Heart left ventricle (tissue), 16 donors: ENCODE results near the gene SORCS2. TPM values are rescaled to one million over a fixed set of nuclear protein-coding genes. Genes with fewer than 3 reads are reported as not detected.
A peak's percentile ranks its signal among the peaks of the same experiment; 100 is the strongest.

Experiments
- ATAC-seq, 4 donors: fragments of 200-7000 bp; cut with Tn5 transposase; one replicate each; pipeline ENCODE4 v1.9.1; 2020 to 2022; ENCODE audit warnings: moderate library complexity in 4 of 4, mild to moderate bottlenecking in 3 of 4, moderate number of reproducible peaks in 1 of 4
- DNase-seq, 5 donors: peaks; one replicate each; pipeline ENCODE4 v3.0.0-alpha.2; 2020
- H3K27ac ChIP-seq, 12 donors: fragments of 200-600 bp; sonication (generic) in 4 of 12; one replicate each; pipeline versions ENCODE4 v1.5.0 to v1.8.0; 2016 to 2022; ENCODE audit warnings: mild to moderate bottlenecking in 2 of 12
- H3K27me3 ChIP-seq, 9 donors: fragments of 200-600 bp; sonication (generic) in 2 of 9; one replicate each; pipeline versions ENCODE4 v1.5.1 to v1.8.0; 2016 to 2022; ENCODE audit warnings: mild to moderate bottlenecking in 3 of 9
- H3K36me3 ChIP-seq, 9 donors: fragments of 200-600 bp; sonication (generic) in 2 of 9; one replicate each; pipeline versions ENCODE4 v1.5.0 to v1.8.0; 2018 to 2022; ENCODE audit warnings: mild to moderate bottlenecking in 2 of 9
- H3K4me1 ChIP-seq, 12 donors: fragments of 200-600 bp; sonication (generic) in 4 of 12; one replicate each; pipeline versions ENCODE4 v1.5.0 to v1.8.0; 2016 to 2022; ENCODE audit warnings: mild to moderate bottlenecking in 3 of 12
- H3K4me3 ChIP-seq, 12 donors: fragments of 200-600 bp; sonication (generic) in 4 of 12; one replicate each; pipeline versions ENCODE4 v1.5.0 to v1.8.0; 2017 to 2022; ENCODE audit warnings: mild to moderate bottlenecking in 9 of 12, moderate library complexity in 4 of 12
- H3K9me3 ChIP-seq, 12 donors: fragments of 200-600 bp; sonication (generic) in 4 of 12; one replicate each; pipeline versions ENCODE4 v1.5.0 to v1.8.0; 2016 to 2022; ENCODE audit warnings: mild to moderate bottlenecking in 1 of 12
- POLR2A ChIP-seq, 2 donors: fragments of 450-650 bp; IDR thresholded peaks; one replicate each; pipeline ENCODE4 v1.6.1; 2017; ENCODE audit warnings: antibody characterized with exemption in 2 of 2, mild to moderate bottlenecking in 2 of 2, moderate library complexity in 2 of 2
- WGBS, 4 donors: extraction: QIAGEN DNeasy Blood & Tissue Kit in 2 of 4; methylation state at CpG; one replicate each; pipeline versions ENCODE4 v1.1.5 to v1.1.7; 2013 to 2018; 5-methylcytosine and 5-hydroxymethylcytosine counted together
- intact Hi-C, 10 donors: fragments of 100-400 bp; cut with DNase I; formaldehyde crosslinking; loops; one replicate each; pipeline versions ENCODE4 v1.11.1 to v1.14.2; 2022
- polyA plus RNA-seq, 2 donors: library from polyadenylated mRNA; stranded (reverse); fragments of 200-250 nt; gene quantifications; one replicate each; pipeline ENCODE4 v1.2.3, GENCODE V29; 2013
- total RNA-seq, 9 donors: library from RNA; depleted of rRNA in 2 of 9; stranded (reverse); fragments of >200 nt in 2 of 9; fragmentation: NEBNext Ultra II Directional in 3 of 9; extraction: Animal tissue kit (Norgen Biotek cat#: 25700) in 3 of 9; gene quantifications; one replicate each; pipeline versions ENCODE4 v1.1.0 to v1.2.4, GENCODE V29; 2016 to 2023
- TF ChIP-seq, protein P1 (sequence below), 12 donors: fragments of 200-600 bp; sonication (generic) in 4 of 12; IDR thresholded peaks; one replicate each; pipeline versions ENCODE4 v1.5.0 to v1.8.0; 2018 to 2022; ENCODE audit warnings: antibody characterized with exemption in 12 of 12, mild to moderate bottlenecking in 5 of 12
- donor health status: ischemic (EF 13 %, LVEDD 7.1; RV severe dilation, severe dysfunction).
- donor health status: healthy with polysubstance abuse.
- donor health status: DM: no; HTN: yes; CAD: no.
- donor health status: DM: no; HTN: no; CAD: no.
- donor health status: ischemic (EF 25% LVEDD 6.9; RV normal size, moderate dysfunction).
- donor health status: ischemic (EF 25% LVEDD 5.7; RV mildly dilated, moderate dysfunction).
- donor health status: healthy.
- donor health status: DM: yes; HTN: yes; CAD: no.
- donor health status: ischemic (EF 35%, LVEDD 5.7; RV mildly dilated, moderate dysfunction).
- donor health status: nonischemic (EF 11% LVEDD 7.7; RV severe dilation, severe dysfunction).
- donor health status: DM: yes; HTN: yes; CAD: no.
- donor health status: PGD.
- donor health status: ischemic (EF 29% LVEDD 5.4; RV normal size, mild dysfunction).
- donor health status: nonischemic (EF 23%, LVEDD 6.1; RV moderate dilation, normal function).

SORCS2 gene
- total and polyA plus RNA-seq, 11 donors: 0.28 to 5.5 (median 2.4) TPM

DNA sequence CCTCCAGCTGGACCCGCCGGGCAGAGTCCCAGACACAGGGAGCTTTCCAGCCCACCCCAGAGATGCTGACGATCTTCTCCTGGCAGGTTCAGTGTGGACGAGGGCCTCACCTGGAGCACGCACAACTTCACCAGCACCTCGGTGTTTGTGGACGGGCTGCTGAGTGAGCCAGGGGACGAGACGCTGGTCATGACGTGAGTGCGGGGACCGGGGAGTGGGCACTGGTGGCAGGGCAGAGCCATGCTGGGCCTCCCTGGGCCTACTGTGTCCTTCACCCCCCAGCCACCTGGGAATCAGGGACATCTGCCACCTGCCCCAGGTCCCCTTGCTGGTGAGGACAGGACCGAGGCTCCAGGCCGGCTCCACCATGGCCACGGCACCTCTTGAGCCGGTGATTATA is 511.8 kb downstream of the SORCS2 start:
- ATAC-seq: no peak

DNA sequence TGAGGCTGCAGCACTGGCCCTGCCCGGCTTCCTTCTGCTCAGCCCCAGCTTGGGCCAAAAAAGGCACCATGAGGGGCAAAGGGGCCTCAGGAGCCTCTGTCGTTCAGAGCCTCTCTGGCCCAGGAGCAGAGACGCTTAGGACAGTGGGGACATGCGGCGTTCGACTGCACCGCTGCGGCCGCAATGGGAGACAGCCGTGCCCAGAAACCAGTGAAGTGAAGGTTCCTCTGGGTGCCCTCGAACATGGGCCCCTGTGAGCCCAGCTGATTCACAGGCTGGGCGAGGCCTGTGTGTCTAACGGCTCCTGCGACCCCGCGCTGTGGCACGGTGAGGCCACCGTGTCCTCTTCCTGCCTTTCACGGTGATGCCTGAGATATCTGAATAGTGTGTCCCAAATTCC is 512.3 kb downstream of the SORCS2 start:
- WGBS, 4 donors: 82 to 92% (median 87%) methylated on average over 18 to 19 of the region's 19 CpGs
- ATAC-seq (no peak), DNase-seq (peak in 1 of 5 donors; percentile 48)
- H3K36me3 ChIP-seq: no peaks in the 10 kb centered on the region
- peaks cover 0 to 3% (median 0%) of the 10 kb centered on the region in 12 donors for H3K4me1 ChIP-seq
- H3K27me3 ChIP-seq: peaks cover 0 to 8% (median 0%) of the 10 kb centered on the region in 9 donors
- TF ChIP-seq, protein P1, sequence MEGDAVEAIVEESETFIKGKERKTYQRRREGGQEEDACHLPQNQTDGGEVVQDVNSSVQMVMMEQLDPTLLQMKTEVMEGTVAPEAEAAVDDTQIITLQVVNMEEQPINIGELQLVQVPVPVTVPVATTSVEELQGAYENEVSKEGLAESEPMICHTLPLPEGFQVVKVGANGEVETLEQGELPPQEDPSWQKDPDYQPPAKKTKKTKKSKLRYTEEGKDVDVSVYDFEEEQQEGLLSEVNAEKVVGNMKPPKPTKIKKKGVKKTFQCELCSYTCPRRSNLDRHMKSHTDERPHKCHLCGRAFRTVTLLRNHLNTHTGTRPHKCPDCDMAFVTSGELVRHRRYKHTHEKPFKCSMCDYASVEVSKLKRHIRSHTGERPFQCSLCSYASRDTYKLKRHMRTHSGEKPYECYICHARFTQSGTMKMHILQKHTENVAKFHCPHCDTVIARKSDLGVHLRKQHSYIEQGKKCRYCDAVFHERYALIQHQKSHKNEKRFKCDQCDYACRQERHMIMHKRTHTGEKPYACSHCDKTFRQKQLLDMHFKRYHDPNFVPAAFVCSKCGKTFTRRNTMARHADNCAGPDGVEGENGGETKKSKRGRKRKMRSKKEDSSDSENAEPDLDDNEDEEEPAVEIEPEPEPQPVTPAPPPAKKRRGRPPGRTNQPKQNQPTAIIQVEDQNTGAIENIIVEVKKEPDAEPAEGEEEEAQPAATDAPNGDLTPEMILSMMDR (IDR thresholded peaks at IDR 0.05): no peak
- TF ChIP-seq POLR2A (IDR thresholded peaks at IDR 0.05): no peak
- H3K4me3 ChIP-seq: no peak overlapping the region
- no peaks in the 10 kb centered on the region for H3K9me3 ChIP-seq
- no peak overlapping the region for H3K27ac ChIP-seq
- intact Hi-C loops: loop anchor here in 1 of 10 donors (5.0 kb wide), 1 partner anchor 232 kb away; no protein-coding TSS in a partner anchor

More for the DNA sequence above, 511.8 kb downstream of the SORCS2 start:
- Histone ChIP-seq H3K9me3 (no peaks in the 10 kb centered on the region), H3K27me3 (peaks cover 0 to 12% (median 0%) of the 10 kb centered on the region in 9 donors), H3K4me1 (peaks cover 0 to 7% (median 0%) of the 10 kb centered on the region in 12 donors), H3K27ac (no peak overlapping the region), H3K36me3 (no peaks in the 10 kb centered on the region), H3K4me3 (no peak overlapping the region)
- intact Hi-C loops: no loop called here
- TF ChIP-seq, protein P1 (IDR thresholded peaks at IDR 0.05): no peak
- TF ChIP-seq POLR2A (IDR thresholded peaks at IDR 0.05): no peak
- WGBS, 4 donors: 91 to 100% (median 94%) methylated on average over 3 to 16 of the region's 16 CpGs
- peak in 1 of 5 donors; percentile 53 for DNase-seq

DNA sequence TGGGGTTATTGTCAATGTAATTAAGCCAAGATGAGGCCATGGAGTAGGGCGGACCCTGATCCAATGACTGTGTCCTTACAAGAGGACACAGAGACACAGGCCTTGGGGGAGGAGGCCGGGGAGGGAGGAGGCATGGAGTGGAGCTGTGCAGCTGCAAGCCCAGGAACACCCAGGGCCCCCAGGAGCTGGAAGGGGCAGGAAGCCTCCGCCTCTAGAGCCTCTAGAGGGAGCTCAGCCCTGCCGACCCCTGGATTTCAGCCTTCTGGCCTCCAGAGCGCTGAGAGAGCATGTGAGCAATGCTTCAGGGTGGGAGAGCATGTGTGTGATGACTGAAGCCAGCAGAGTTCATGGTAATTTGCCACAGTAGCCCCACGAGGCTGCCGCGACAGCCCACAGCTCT is 512.7 kb downstream of the SORCS2 start:
- 64 to 83% (median 73%) methylated on average over 8 of the region's 8 CpGs for WGBS, 4 donors
- ATAC-seq (peak in 3 of 4 donors; percentile 16 to 64 (median 39)), DNase-seq (peak in 4 of 5 donors; percentile 29 to 65 (median 44))

DNA sequence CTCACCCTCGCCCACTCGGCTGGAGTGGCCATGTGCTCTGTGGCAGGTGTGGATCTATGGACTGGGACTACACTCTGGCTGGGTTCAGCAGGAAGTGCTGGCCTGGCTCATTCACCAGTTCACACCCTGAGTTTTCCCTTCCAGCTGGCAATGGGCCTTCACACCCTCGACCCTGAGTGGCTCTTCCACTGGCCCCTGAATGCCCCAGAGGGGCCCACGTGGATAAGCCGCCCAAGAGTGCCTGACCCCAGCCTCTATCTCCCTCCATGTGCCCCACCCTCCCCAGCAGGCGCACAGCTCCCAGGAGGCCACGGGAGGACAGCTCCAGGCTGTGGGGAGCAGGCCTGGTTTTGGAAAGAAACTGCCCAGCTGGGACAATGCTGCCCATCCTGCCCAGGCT is 513.3 kb downstream of the SORCS2 start:
- H3K27ac ChIP-seq: no peak overlapping the region
- H3K4me1 ChIP-seq: peaks cover 0 to 3% (median 0%) of the 10 kb centered on the region in 12 donors
- intact Hi-C loops: loop anchor here in 1 of 10 donors (5.0 kb wide), 1 partner anchor 233 kb away; no protein-coding TSS in a partner anchor
- H3K36me3 ChIP-seq: no peaks in the 10 kb centered on the region
- no peaks in the 10 kb centered on the region for H3K9me3 ChIP-seq
- DNase-seq (peak in 1 of 5 donors; percentile 55), ATAC-seq (no peak)
- H3K4me3 ChIP-seq: no peak overlapping the region
- 33 to 46% (median 44%) methylated on average over 7 of the region's 7 CpGs for WGBS, 4 donors
- TF ChIP-seq POLR2A (IDR thresholded peaks at IDR 0.05): no peak
- TF ChIP-seq, protein P1 (IDR thresholded peaks at IDR 0.05): no peak
- H3K27me3 ChIP-seq: peaks cover 0 to 3% (median 0%) of the 10 kb centered on the region in 9 donors

More for the DNA sequence above, 512.7 kb downstream of the SORCS2 start:
- TF ChIP-seq, protein P1 (IDR thresholded peaks at IDR 0.05): peak in 1 of 12 donors; percentile 8
- TF ChIP-seq POLR2A (IDR thresholded peaks at IDR 0.05): no peak
- intact Hi-C loops: loop anchor here in 1 of 10 donors (5.0 kb wide), 1 partner anchor 233 kb away; no protein-coding TSS in a partner anchor
- no peaks in the 10 kb centered on the region for H3K36me3 ChIP-seq
- H3K27me3 ChIP-seq: peaks cover 0 to 8% (median 0%) of the 10 kb centered on the region in 9 donors
- H3K4me3 ChIP-seq: no peak overlapping the region
- H3K9me3 ChIP-seq: no peaks in the 10 kb centered on the region
- no peak overlapping the region for H3K27ac ChIP-seq
- peaks cover 0 to 3% (median 0%) of the 10 kb centered on the region in 12 donors for H3K4me1 ChIP-seq
